Epithelial cell of alveolus of lung (primary cell): ENCODE results near the gene ETDA. TPM values are rescaled to one million over a fixed set of nuclear protein-coding genes. Genes with fewer than 3 reads are reported as not detected.

Source experiments
- total RNA-seq: library from RNA; depleted of rRNA; stranded (reverse); fragments of >200 nt; gene quantifications from 2 replicates; pipeline ENCODE4 v1.2.1, GENCODE V29; 2015

The ETDA gene
- total RNA-seq = not detected in 2 replicates

DNA sequence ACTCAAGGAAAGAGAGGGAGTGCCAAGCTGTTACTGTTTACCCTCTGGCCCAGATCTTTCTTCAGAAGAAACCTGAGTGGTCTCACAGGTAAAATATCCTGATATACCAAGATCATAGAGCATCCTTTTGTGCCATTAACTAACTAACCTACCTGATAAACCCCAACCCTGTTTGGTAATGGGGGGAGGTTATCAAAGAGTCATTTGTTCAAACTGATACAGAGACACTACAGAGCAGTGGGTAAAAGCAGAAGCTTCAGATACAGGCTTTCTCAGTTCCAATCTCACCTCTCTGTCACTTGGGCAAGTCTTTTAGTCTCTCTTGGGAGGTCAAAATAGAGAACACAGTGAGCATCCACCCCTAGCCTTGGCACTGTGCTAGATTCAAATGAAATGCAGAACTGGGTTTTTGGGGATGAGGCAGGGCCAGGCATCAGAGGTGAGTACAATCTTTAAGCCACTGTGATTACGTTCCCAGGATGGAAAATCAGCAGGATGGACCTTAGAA lies at the start of gene ETDA:
Gene ETDA (plus strand): TSS at position 51 of the 508 bp plus-strand sequence. CDS start 1,216 bp downstream, outside the sequence.

Other genes starting within 250 kb of the ETDA start
- 17.1 and 18.4 TPM in 2 replicates for gene RTL8B, start 229.5 kb upstream of the ETDA start, total RNA-seq
- 215 and 239 TPM in 2 replicates for gene RTL8C, start 219.7 kb upstream of the ETDA start, total RNA-seq
- gene RTL8A, start 199.9 kb upstream of the ETDA start, total RNA-seq = 26.2 and 48.4 TPM in 2 replicates
- 2.2 and 4.6 TPM in 2 replicates for gene SMIM10L2B, start 153.3 kb upstream of the ETDA start, total RNA-seq
- gene ETDB, start 131.5 kb upstream of the ETDA start, total RNA-seq = not detected in 2 replicates
- not detected in 2 replicates for gene CT55, start 80.7 kb upstream of the ETDA start, total RNA-seq
- not detected in 2 replicates for gene ETDC, start 57.4 kb downstream of the ETDA start, total RNA-seq
- 3.1 and 7.1 TPM in 2 replicates for gene ZNF75D, start 92.0 kb downstream of the ETDA start, total RNA-seq
- gene ZNF449, start 92.7 kb downstream of the ETDA start, total RNA-seq = 3.1 and 3.8 TPM in 2 replicates
- gene SMIM10L2A, start 169.9 kb downstream of the ETDA start, total RNA-seq = 0.08 and 0.26 TPM in 2 replicates